Forelimb muscle (tissue), 1 donor: ENCODE data around the gene ABCA12. TPM values are rescaled to one million over a fixed set of nuclear protein-coding genes. Genes with fewer than 3 reads are reported as not detected.

ENCODE experiments used
- DNase-seq: peaks from one replicate; pipeline ENCODE4 v3.0.0-alpha.2; 2013; ENCODE audit warnings: low read depth
- polyA plus RNA-seq: library from polyadenylated mRNA; unstranded; fragments of 120-200 nt; gene quantifications from one replicate; pipeline ENCODE4 v1.2.1, GENCODE V29; 2013; ENCODE audit not compliant: insufficient read length

Gene ABCA12
- polyA plus RNA-seq, 1 donor, result 0.03 TPM

DNA sequence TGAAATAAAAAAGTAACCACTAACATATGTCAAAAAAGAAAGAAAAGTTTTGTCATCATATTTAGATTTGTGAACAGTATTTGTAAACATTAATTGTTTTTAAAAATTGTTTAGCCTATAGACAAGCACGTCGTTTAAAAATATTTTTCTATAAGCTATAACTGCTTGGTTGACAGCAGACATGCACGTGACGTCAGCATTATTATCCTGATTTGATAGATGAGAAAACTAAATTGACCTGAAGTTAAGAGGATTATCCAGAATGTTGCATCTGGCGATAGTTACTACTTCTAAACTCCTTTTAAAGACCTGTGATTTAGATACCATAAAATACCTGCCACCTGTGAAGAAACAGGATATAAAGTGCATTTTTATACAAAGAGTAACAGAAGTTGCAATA, 172.0 kb downstream of the ABCA12 start:
- no peak for DNase-seq

DNA sequence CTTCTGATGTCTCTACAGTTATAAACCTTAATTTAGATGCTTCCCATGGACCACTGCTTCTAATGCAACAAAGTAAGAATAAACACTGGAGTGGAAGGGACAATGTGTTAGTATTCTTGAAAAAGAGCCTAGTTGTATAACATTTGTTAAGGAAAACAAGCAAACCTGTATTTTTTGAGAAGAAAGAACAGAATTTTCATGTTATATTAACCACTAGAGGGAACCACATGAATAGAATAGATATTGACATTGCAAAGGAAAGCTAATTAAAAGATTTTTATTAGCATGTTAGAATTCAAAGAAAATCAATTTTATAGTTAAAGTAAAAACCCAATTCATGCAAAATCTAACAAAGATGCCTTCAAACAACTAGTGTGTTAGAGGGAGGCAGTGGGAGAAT, 177.7 kb downstream of the ABCA12 start:
- no peak for DNase-seq

DNA sequence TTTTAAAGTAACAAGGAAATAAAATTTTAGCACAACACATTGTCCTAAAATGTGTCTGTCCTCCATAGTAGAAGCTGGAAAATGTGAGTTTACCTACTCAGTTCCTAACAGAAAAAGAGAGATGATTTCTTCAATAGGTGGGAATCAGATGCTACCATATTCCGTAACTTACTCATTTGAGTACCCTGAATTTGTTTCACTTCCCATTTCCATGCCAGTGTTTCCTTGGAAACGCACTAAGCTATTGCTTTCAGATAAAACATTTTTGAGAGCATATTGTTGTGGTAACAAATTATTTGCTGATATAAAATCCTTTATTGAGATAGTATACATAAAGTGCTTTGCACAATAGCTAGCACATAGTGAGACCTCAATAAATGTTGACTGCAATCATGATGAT, 191.5 kb downstream of the ABCA12 start:
- no peak for DNase-seq

DNA sequence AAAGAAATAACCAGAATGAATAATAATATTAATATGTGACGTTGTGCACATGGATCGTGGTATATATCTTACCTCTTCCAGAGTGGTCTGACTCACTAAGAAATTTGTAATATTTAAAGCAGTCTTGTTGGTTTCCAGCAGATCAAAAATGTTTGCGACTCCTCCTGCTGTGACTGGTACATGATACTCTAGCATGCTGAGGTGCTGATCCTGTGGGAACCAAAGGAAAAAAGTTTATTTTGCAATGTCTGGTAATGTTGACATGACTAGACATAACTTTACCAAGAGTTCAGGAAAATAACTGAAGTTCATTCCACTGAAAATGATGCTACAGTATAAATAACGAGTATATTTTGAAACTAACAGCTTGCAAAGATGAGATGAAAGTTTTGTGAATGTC, 204.4 kb downstream of the ABCA12 start:
- no peak for DNase-seq

DNA sequence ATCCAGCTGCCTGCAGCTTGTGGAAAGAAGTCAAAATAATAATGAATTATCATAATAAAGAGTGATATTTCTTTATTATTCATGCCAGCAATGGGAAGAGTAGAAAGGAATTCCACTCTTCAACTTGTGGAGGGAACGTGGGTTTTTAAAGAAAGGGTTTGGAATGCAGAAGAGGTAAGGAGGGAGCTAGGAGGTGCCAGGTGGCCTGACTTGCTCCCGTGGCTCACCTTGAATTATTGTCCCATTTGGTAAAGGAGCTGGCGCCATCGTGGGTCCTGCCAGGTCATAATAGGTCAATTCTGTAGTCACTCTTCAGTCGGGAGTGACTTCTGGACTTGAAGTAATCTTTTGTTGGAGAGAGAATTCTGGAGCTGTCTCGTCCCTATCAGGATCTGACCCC, 233.8 kb downstream of the ABCA12 start:
- no peak for DNase-seq

DNA sequence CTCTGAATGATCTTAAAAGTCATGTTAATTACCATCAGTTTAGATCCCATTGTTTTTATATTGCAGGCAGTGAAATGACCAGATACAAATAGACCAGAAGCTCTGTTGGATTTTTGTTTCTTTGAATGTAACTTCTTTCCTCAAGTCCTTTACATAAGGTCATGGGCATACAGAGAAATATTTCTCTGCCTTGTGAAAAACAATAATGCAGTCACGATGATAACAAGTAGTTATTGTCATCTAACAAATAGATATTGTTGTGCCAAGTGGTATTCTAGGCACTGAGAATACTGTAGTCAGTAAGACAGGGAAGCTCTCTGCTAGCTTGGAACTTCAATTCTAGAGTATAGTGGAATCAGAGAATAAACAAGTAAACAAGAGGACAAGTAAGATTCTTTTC, 234.2 kb downstream of the ABCA12 start:
- no peak for DNase-seq

DNA sequence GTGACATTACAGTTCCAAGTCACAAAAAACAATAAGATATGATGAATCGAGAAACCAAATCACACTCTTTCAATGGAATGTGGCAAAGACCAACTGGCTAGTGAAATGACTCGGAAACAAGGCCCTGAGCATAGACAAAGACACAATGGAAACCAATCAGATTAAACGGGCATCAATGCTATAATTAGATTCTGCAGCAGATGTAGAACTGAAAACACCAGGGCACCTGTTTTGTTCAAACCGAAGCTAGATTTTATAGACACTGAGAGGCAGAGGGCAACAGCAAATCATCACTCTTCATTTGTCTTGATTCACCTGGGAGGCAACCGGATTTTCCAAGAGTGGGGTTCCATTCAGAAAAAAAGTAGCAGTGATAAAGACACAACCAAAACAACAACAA, 236.1 kb downstream of the ABCA12 start:
- no peak for DNase-seq

DNA sequence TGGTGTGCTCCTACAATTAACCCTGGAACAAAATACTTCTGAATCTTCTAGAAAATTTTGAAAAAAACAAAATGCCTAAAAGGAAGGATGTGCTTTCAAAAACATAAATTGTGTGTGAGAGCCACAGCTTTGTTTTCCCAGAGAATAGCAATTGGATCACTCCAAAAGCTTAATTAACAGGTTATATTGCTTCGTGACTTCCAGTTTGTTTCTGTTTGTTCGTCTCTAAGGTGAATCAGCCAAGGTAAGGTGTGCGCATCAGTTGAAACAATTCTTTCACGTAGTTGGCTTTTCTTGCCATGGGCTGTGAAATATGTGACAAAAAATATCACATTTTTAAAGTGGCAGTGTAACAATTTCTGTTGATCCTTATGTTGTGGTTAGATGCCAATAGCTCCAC, 238.7 kb downstream of the ABCA12 start:
- no peak for DNase-seq

DNA sequence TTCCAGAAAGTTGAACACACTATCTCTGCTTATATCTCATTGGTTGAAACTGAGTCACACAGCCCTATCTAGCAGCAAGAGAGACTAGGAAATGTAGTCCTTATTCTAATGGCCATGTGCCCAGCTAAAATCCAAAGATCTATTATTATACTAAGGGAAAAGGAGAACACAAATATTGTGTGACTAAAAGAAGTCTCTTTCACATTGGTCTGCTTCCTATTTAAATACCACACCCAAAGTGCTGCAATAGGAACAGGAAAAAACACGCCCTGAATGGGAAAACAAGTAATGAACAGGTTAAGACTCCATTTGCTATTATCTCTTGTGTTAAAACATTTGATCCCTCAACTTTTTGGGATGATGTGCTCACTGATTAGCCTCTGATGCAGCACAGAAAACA, 242.2 kb downstream of the ABCA12 start:
- DNase-seq, result no peak

DNA sequence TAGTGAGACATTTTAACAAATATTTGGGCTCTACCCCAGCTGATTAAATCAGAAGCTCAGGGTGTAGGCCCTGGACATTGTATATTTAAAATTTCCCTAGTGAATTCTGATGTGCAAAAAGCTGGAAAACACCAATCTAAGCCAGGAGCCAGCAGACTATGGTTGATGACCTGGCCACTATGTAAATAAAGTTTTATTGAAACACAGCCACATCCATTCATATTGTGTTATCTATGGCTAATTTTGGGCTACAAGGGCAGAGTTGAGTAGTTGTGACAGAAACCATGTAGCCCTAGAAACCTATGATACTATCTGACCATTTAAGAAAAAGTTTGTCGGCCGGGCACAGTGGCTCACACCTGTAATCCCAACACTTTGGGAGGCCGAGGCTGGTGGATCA, 243.0 kb downstream of the ABCA12 start:
- DNase-seq, result no peak

DNA sequence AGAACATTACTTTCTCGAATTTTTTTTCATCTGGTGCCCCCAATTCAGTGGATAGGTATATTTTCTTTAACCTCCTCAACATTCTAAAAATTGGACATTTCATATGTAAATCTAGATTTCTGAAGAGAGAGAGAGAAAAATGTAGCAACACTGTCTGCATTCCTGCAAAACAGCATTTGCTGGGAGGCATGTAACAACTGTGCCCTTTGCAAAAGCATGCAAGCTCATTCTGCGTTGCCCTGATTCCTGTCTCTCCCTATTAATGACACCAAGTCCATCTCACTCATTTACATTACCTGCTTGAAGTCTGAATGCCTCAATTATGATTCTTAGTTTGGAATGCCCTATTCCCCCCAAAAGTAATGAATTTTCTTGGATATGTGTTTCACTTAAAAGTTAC, 249.1 kb downstream of the ABCA12 start:
- DNase-seq, result no peak

DNA sequence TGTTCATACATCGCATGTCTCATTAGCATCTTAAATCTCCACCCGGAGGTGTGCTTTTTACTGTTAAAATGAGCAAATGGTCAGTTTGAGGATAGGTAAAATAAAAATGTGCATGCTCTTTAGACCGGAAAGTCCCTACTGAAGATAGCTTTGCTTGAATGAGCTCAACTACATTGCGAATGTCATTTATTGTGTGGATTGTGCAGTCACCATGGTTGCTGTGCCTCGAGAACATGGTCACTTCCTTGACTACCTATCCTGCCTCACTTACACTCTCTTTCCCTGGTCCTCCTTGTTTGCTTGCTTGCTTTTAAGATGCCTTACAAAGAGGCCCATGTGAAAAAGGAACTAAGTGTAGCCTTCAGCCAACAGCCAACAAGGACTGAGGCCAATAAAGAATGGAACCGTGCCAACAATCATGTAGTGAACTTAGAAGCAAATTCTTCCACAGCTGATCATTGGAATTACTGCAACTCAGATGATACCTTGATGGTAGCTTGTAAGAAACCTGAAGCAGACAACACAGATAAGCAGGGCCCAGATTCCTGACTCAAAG, 256.7 kb downstream of the ABCA12 start:
- DNase-seq, result peak; percentile 25

Other genes starting within 250 kb of the ABCA12 start
- 41.6 TPM for gene ATIC, start 173.4 kb upstream of the ABCA12 start, polyA plus RNA-seq